Measurements from ENCODE around the gene FBXO38. TPM values are rescaled to one million over a fixed set of nuclear protein-coding genes. Genes with fewer than 3 reads are reported as not detected.

The FBXO38 gene
- total RNA-seq, 2 experiments from 2014 or later, result 38.0 to 39.6 TPM

DNA sequence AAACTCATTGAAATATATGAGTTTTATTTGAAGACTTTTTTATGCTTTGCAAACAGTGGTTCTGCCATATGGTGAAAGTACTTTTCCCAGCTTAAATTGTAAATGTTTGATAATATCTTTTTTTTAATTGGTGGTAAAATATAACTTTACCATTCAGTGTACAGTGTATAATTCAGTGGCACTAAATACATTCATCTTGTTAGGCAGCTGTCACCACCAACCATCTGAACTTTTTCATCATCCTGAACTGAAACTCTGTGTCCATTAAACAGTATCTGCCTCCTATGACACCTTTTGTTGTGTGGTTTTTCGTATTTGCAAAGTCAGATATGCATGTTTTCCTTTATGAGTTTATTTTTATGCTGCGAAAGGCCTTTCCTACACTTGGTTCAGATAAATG, 45.1 kb downstream of the FBXO38 start:
- ChIA-PET CTCF (interaction anchor here (1.6 to 2.8 kb wide), 3 partner anchors 14 to 302 kb away, joined by 4 to 12 read pairs (median 7); no protein-coding TSS in a partner anchor), POLR2A (interaction anchor here (1.4 kb wide), 1 partner anchor 15 kb away, joined by 3 read pairs; no protein-coding TSS in a partner anchor)
- Mint-ChIP-seq H3K36me3 (ENCODE audit: low read depth) (peaks cover 48% of the 10 kb centered on the region), H3K4me1 (ENCODE audit: low read depth) (peaks cover 22% of the 10 kb centered on the region), H3K4me3 (no peak overlapping the region), H3K27me3 (no peaks in the 10 kb centered on the region), H3K9me3 (no peaks in the 10 kb centered on the region), H3K27ac (peak overlapping the region; percentile 23)
- intact Hi-C loops (cut with micrococcal nuclease), result no loop called here
- no peak for DNase-seq
- peak; percentile 37 for ATAC-seq
- TF ChIP-seq, protein P1, sequence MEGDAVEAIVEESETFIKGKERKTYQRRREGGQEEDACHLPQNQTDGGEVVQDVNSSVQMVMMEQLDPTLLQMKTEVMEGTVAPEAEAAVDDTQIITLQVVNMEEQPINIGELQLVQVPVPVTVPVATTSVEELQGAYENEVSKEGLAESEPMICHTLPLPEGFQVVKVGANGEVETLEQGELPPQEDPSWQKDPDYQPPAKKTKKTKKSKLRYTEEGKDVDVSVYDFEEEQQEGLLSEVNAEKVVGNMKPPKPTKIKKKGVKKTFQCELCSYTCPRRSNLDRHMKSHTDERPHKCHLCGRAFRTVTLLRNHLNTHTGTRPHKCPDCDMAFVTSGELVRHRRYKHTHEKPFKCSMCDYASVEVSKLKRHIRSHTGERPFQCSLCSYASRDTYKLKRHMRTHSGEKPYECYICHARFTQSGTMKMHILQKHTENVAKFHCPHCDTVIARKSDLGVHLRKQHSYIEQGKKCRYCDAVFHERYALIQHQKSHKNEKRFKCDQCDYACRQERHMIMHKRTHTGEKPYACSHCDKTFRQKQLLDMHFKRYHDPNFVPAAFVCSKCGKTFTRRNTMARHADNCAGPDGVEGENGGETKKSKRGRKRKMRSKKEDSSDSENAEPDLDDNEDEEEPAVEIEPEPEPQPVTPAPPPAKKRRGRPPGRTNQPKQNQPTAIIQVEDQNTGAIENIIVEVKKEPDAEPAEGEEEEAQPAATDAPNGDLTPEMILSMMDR (IDR thresholded peaks at IDR 0.05), result no peak

DNA sequence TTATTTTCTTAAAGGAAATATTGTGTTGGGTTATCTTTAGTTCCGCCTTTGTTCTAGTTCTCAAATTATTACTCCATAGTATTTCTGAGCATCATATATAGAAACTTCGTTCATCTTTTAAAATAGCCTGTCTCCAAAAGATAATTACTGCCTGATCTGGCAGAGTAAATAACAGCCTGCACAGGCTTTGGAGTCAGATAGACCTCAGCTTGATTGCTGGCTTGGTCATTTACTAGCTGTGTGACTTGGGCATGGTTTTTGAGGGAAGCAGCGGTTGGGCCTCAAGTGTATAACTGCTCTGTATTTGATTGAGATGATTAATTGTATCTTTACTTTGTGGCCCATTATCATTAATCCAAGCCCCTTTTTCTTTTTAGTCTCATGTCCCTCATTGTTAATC, 50.1 kb downstream of the FBXO38 start:
- CTCF ChIA-PET, result no interaction called here
- TF ChIP-seq, protein P1 (IDR thresholded peaks at IDR 0.05), result no peak
- intact Hi-C loops (cut with micrococcal nuclease), result no loop called here
- H3K36me3 Mint-ChIP-seq (ENCODE audit: low read depth), result peaks cover 42% of the 10 kb centered on the region
- DNase-seq (no peak), ATAC-seq (no peak)
- no peak overlapping the region for H3K27ac Mint-ChIP-seq
- H3K9me3 Mint-ChIP-seq, result no peaks in the 10 kb centered on the region
- POLR2A ChIA-PET, result no interaction called here
- H3K4me1 Mint-ChIP-seq (ENCODE audit: low read depth), result peaks cover 13% of the 10 kb centered on the region
- H3K4me3 Mint-ChIP-seq, result no peak overlapping the region
- H3K27me3 Mint-ChIP-seq, result no peaks in the 10 kb centered on the region

DNA sequence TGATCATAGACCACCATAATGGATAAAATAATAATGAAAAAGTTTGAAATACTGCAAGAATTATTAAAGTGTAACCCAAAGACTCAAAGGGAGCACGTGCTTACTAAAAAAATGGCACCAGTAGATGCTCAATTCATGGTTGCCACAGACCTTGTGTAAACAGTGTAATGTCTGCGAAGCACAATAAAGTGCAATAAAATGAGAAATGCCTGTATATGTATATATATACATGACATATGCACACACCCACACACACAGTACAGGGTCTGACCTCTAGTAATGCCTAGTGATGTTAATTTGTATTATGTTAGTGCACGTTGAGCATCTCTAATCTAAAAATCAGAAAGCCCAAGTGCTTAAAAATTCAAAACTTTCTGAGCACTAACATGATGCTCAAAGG, 52.3 kb downstream of the FBXO38 start:
- H3K36me3 Mint-ChIP-seq (ENCODE audit: low read depth), result peaks cover 50% of the 10 kb centered on the region
- no peak for ATAC-seq
- TF ChIP-seq, protein P1 (IDR thresholded peaks at IDR 0.05), result no peak
- H3K9me3 Mint-ChIP-seq, result no peaks in the 10 kb centered on the region
- no peaks in the 10 kb centered on the region for H3K27me3 Mint-ChIP-seq
- peak overlapping the region; percentile 98 for H3K27ac Mint-ChIP-seq
- ChIA-PET CTCF (no interaction called here), POLR2A (no interaction called here)
- H3K4me3 Mint-ChIP-seq, result no peak overlapping the region
- H3K4me1 Mint-ChIP-seq (ENCODE audit: low read depth), result peaks cover 9% of the 10 kb centered on the region
- no peak for DNase-seq
- intact Hi-C loops (cut with micrococcal nuclease), result no loop called here

DNA sequence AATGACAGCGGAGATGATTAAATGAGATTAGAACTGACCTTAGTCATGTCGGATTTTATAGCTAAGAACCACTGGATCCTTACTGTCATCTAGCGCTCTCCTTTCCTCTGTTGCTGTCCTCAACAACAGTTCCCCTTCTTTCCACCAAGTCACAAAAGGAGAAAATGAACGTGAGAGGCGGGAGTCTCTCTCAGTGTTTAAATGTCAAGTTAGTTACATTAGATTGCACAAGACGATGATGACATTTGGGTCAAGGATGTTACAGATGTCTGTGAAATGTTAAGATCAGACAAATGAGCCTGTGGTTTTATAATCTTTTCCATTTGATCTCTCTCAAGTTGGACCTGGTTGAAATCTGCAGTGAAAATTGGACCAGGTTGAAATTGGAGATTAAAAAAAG, 53.5 kb downstream of the FBXO38 start:
- ChIA-PET CTCF (interaction anchor here (0.9 to 1.1 kb wide), 2 partner anchors 294 to 598 kb away, joined by 3 read pairs; no protein-coding TSS in a partner anchor), POLR2A (interaction anchor here (0.8 kb wide), 1 partner anchor 9 kb away, joined by 3 read pairs; no protein-coding TSS in a partner anchor)
- DNase-seq (peak; percentile 35), ATAC-seq (peak; percentile 85)
- TF ChIP-seq, protein P1 (IDR thresholded peaks at IDR 0.05), result no peak
- Mint-ChIP-seq H3K27me3 (no peaks in the 10 kb centered on the region), H3K27ac (peak overlapping the region; percentile 98), H3K36me3 (ENCODE audit: low read depth) (peaks cover 51% of the 10 kb centered on the region), H3K4me1 (ENCODE audit: low read depth) (peaks cover 7% of the 10 kb centered on the region), H3K4me3 (peak overlapping the region; percentile 57), H3K9me3 (no peaks in the 10 kb centered on the region)
- intact Hi-C loops (cut with micrococcal nuclease), result no loop called here

DNA sequence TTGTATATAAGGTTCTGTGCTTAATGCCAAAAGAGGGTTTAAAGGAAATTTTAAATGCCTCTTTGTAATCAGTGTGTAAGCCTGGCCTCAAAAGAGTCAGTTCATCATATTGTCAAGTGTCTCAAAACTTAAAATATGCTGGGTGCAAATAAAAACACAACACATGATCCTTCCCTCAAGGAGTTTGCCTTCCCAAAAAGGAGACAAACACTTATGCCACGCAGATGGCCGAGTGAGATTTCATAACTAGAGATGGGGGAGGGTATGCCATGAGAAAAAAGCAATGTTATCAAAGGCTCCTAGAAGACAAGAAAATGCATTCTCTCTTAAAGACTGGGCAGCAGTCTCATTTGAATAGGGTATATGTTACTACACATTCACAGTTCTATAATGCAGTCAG, 55.2 kb downstream of the FBXO38 start:
- Mint-ChIP-seq H3K9me3 (no peaks in the 10 kb centered on the region), H3K27ac (peak overlapping the region; percentile 80), H3K27me3 (no peaks in the 10 kb centered on the region), H3K4me3 (no peak overlapping the region), H3K4me1 (ENCODE audit: low read depth) (peaks cover 10% of the 10 kb centered on the region), H3K36me3 (ENCODE audit: low read depth) (peaks cover 45% of the 10 kb centered on the region)
- intact Hi-C loops (cut with micrococcal nuclease), result no loop called here
- POLR2A ChIA-PET, result no interaction called here
- DNase-seq, result no peak
- TF ChIP-seq, protein P1 (IDR thresholded peaks at IDR 0.05), result no peak
- no peak for ATAC-seq
- CTCF ChIA-PET, result interaction anchor here (1.2 to 10.8 kb wide), 2 partner anchors 292 to 294 kb away, joined by 8 to 214 read pairs; no protein-coding TSS in a partner anchor

Data from activated CD8-positive, alpha-beta T cell treated with anti-CD3 and anti-CD28 coated beads for 36 hours (primary cell).